GM12878 (cell line): Measurements from ENCODE around the gene BMF. TPM values are rescaled to one million over a fixed set of nuclear protein-coding genes. Genes with fewer than 3 reads are reported as not detected.

Experiments
- ATAC-seq: fragments of 200-7000 bp; cut with Tn5 transposase; 3 replicates; pipeline ENCODE4 v1.9.1; 2020; ENCODE audit warnings: mild to moderate bottlenecking, moderate library complexity
- BruUV-seq: library from RNA; stranded (reverse); fragments of 400-500 nt; replicated peaks from 2 replicates; lab custom pipeline; 2021; lab: Mats Ljungman, UMichigan
- CTCF ChIA-PET: fragments of 300-600 bp; sonication (Branson Sonifier 250); formaldehyde crosslinking; extraction: SDS; loops from one replicate; lab custom pipeline; 2021; ENCODE audit warnings: inconsistent platforms; lab: Yijun Ruan, JAX
- POLR2A ChIA-PET: fragments of 350-600 bp; formaldehyde crosslinking; extraction: SDS; loops from one replicate; lab custom pipeline; 2021; ENCODE audit warnings: inconsistent platforms; lab: Charles Lee
- RAD21 ChIA-PET: fragments of 300-600 bp; sonication (Branson Sonifier 250); formaldehyde crosslinking; loops from one replicate; lab custom pipeline; 2023; ENCODE audit warnings: antibody characterized with exemption; ENCODE audit not compliant: unreplicated experiment; lab: Charles Lee
- SMC1A ChIA-PET: fragments of 300-600 bp; sonication (Branson Sonifier 250); formaldehyde crosslinking; loops from one replicate; lab custom pipeline; 2023; ENCODE audit not compliant: unreplicated experiment, uncharacterized antibody; lab: Charles Lee
- DNase-seq: peaks from one replicate; pipeline ENCODE4 v3.0.0-alpha.2; 2011; ENCODE audit warnings: low read depth, low spot score
- FAIRE-seq: peaks from 3 replicates; lab custom pipeline; 2011; peaks lifted over from hg19 to GRCh38; lab: Jason Lieb, UNC
- H2AFZ ChIP-seq: 2 replicates; pipeline ENCODE4 v1.6.0; 2011; ENCODE audit warnings: low read depth, low read length, control low read depth; ENCODE audit not compliant: control insufficient read depth
- H3K27ac ChIP-seq: 2 replicates; pipeline ENCODE4 v1.5.1; 2011; ENCODE audit warnings: control low read depth; ENCODE audit not compliant: control insufficient read depth, insufficient read depth
- H3K27me3 ChIP-seq, 2 experiments: replicated peaks in 1 of 2; 2 replicates each; pipeline versions ENCODE4 v1.6.0 to v1.6.1; 2011; ENCODE audit warnings: low read length in 1 of 2; ENCODE audit not compliant: control insufficient read depth in 2 of 2, insufficient read depth in 2 of 2
- H3K36me3 ChIP-seq, 2 experiments: 2 replicates each; pipeline ENCODE4 v1.5.1; 2011; ENCODE audit warnings: low read length in 1 of 2; ENCODE audit not compliant: control insufficient read depth in 2 of 2, insufficient read depth in 2 of 2
- H3K4me1 ChIP-seq: 2 replicates; pipeline ENCODE4 v1.6.1; 2011; ENCODE audit warnings: mild to moderate bottlenecking, low read length, moderate library complexity, mixed read lengths; ENCODE audit not compliant: control insufficient read depth, insufficient read depth
- H3K4me2 ChIP-seq: 2 replicates; pipeline ENCODE4 v1.6.0; 2011; ENCODE audit warnings: control low read depth; ENCODE audit not compliant: control insufficient read depth, insufficient read depth
- H3K4me3 ChIP-seq: fragments of 200-600 bp; sonication (generic); 2 replicates; pipeline ENCODE4 v1.5.1; 2016
- H3K79me2 ChIP-seq: 2 replicates; pipeline ENCODE4 v1.6.0; 2011; ENCODE audit warnings: low read length; ENCODE audit not compliant: control insufficient read depth, insufficient read depth
- H3K9ac ChIP-seq: 2 replicates; pipeline ENCODE4 v1.8.0; 2011; ENCODE audit warnings: low read length, control low read depth, mixed read lengths; ENCODE audit not compliant: control insufficient read depth, insufficient read depth
- H3K9me3 ChIP-seq: replicated peaks from 3 replicates; pipeline ENCODE4 v1.5.1; 2011; ENCODE audit warnings: mild to moderate bottlenecking, low read length; ENCODE audit not compliant: control insufficient read depth, insufficient read depth
- H4K20me1 ChIP-seq: 2 replicates; pipeline ENCODE4 v1.6.0; 2011; ENCODE audit not compliant: control insufficient read depth, insufficient read depth
- BHLHE40 ChIP-seq, 2 experiments: fragments of 450-650 bp in 1 of 2; IDR thresholded peaks; 2 replicates each; pipeline ENCODE4 v1.6.1; 2011 to 2017; ENCODE audit warnings: low read depth in 2 of 2, borderline replicate concordance in 1 of 2, improper control_type of control experiment in 1 of 2, low read length in 1 of 2, mild to moderate bottlenecking in 1 of 2
- GATAD2B ChIP-seq: fragments of 450-650 bp; conservative IDR thresholded peaks from 2 replicates; pipeline ENCODE4 v1.6.1; 2017; ENCODE audit warnings: low read depth, mild to moderate bottlenecking, moderate library complexity
- LARP7 ChIP-seq: fragments of 450-650 bp; IDR thresholded peaks from 2 replicates; pipeline ENCODE4 v1.6.1; 2017; ENCODE audit warnings: mild to moderate bottlenecking
- MEF2B ChIP-seq: fragments of 450-650 bp; IDR thresholded peaks from 2 replicates; pipeline ENCODE4 v1.6.1; 2018; ENCODE audit warnings: mild to moderate bottlenecking, moderate library complexity; ENCODE audit not compliant: partially characterized antibody, poor library complexity, severe bottlenecking
- NBN ChIP-seq: fragments of 450-650 bp; IDR thresholded peaks from 2 replicates; pipeline ENCODE4 v1.6.1; 2016
- PAX5 ChIP-seq: IDR thresholded peaks from 2 replicates; pipeline ENCODE4 v1.6.1; 2011; ENCODE audit warnings: low read depth, low read length, borderline replicate concordance
- PKNOX1 ChIP-seq: fragments of 450-650 bp; IDR thresholded peaks from 2 replicates; pipeline ENCODE4 v1.6.1; 2016; ENCODE audit warnings: mild to moderate bottlenecking
- RAD21 ChIP-seq: IDR thresholded peaks from 2 replicates; pipeline ENCODE4 v1.6.1; 2011; ENCODE audit warnings: mild to moderate bottlenecking, low read depth, low read length, moderate library complexity; ENCODE audit not compliant: insufficient read depth
- SPI1 ChIP-seq: IDR thresholded peaks from 2 replicates; pipeline ENCODE4 v1.6.1; 2011; ENCODE audit warnings: low read depth, mild to moderate bottlenecking, low read length, moderate library complexity, borderline replicate concordance; ENCODE audit not compliant: insufficient read depth
- YY1 ChIP-seq: IDR thresholded peaks from 2 replicates; pipeline ENCODE4 v1.6.1; 2011; ENCODE audit warnings: low read depth, mild to moderate bottlenecking, low read length
- ZBTB11 ChIP-seq: fragments of 450-650 bp; formaldehyde crosslinking; IDR thresholded peaks from 2 replicates; pipeline ENCODE4 v1.5.0; 2022; ENCODE audit warnings: mild to moderate bottlenecking, missing genetic modification characterization
- ZNF207 ChIP-seq: fragments of 450-650 bp; IDR thresholded peaks from 2 replicates; pipeline ENCODE4 v1.6.1; 2014; ENCODE audit warnings: antibody characterized with exemption, mild to moderate bottlenecking, borderline replicate concordance
- ZNF687 ChIP-seq: fragments of 450-650 bp; IDR thresholded peaks from 2 replicates; pipeline ENCODE4 v1.6.1; 2017; ENCODE audit warnings: mild to moderate bottlenecking, moderate library complexity
- WGBS: methylation state at CpG from one replicate; pipeline ENCODE4 v1.1.6; 2016; ENCODE audit warnings: low lambda C conversion rate; ENCODE audit not compliant: insufficient replicate concordance, insufficient coverage; ENCODE audit errors: missing lambda C conversion rate; 5-methylcytosine and 5-hydroxymethylcytosine counted together
- in situ Hi-C: fragments of 300-500 bp; cut with MboI; formaldehyde crosslinking; loops from 9 replicates; pipeline ENCODE4 v1.14.3; 2018; ENCODE audit warnings: mixed read lengths
- intact Hi-C: fragments of 100-400 bp; cut with micrococcal nuclease; formaldehyde crosslinking; loops from one replicate; pipeline ENCODE4 v1.14.2; 2022; ENCODE audit not compliant: unreplicated experiment
- polyA plus RNA-seq, 11 experiments: library from polyadenylated mRNA; depleted of rRNA in 4 of 11; unstranded in 6 of 11; stranded (reverse) in 5 of 11; fragments of >200 nt; fragmentation: Nextera tagmentation in 4 of 11; fragmentation: Illumina TruSeq in 1 of 11; extraction: Ambion mirVana in 4 of 11; extraction: Trizol in 1 of 11; gene quantifications; 1 replicate in 1 of 11; 2 replicates in 10 of 11; pipeline versions ENCODE4 v1.2.1 to v1.2.3, GENCODE V29; 2011 to 2016; ENCODE audit warnings: inconsistent platforms in 2 of 11, missing spikeins in 2 of 11, low read depth in 1 of 11
- total RNA-seq, 4 experiments: library from RNA; depleted of rRNA in 3 of 4; stranded (reverse); fragments of >200 nt in 3 of 4; fragmentation: Illumina TruSeq in 1 of 4; extraction: Trizol in 1 of 4; gene quantifications; 2 replicates each; pipeline versions ENCODE4 v1.2.1 to v1.2.3, GENCODE V29; 2013 to 2021

Gene BMF
- total and polyA plus RNA-seq, 10 of the 15 experiments (the other 5 are each of a cell fraction or from before 2014, with no cell fraction given) = 0.82 to 34.9 (median 16.9) TPM

- ATAC-seq = peak; percentile 66
- Histone ChIP-seq H3K27ac (0 out of 2 replicates have a peak overlapping the region, but pooled peaks have one; percentile 28), H3K9ac (peak overlapping the region; percentile 62; the same call in 1 of the 2 replicates), H4K20me1 (no peaks in the 10 kb centered on the region), H3K4me2 (peak overlapping the region; percentile 52), H3K4me3 (peak overlapping the region; percentile 12; the same call in 1 of the 2 replicates), H3K27me3 (no peaks in the 10 kb centered on the region), H3K9me3 (no peaks in the 10 kb centered on the region), H3K4me1 (peaks cover 37% of the 10 kb centered on the region), H3K36me3 (no peaks in the 10 kb centered on the region), H2AFZ (peak overlapping the region; percentile 90), H3K79me2 (no peaks in the 10 kb centered on the region)
- SMC1A ChIA-PET = interaction anchor here (1.2 to 43.9 kb wide), 5 partner anchors 10 to 35 kb away, joined by 4 to 981 read pairs (median 10); partner anchors contain the start of gene BMF
- WGBS = 23% methylated on average over 12 of the region's 12 CpGs
- intact Hi-C loops = no loop called here
- POLR2A ChIA-PET = interaction anchor here (0.8 to 1.6 kb wide), 4 partner anchors 11 to 81 kb away, joined by 3 to 7 read pairs (median 4); no protein-coding TSS in a partner anchor
- DNase-seq = no peak
- CTCF ChIA-PET = interaction anchor here (0.6 to 4.3 kb wide), 7 partner anchors 13 to 37 kb away, joined by 3 to 19 read pairs (median 10); no protein-coding TSS in a partner anchor
- FAIRE-seq = no peak
- BruUV-seq = no TSS peak
- RAD21 ChIA-PET = interaction anchor here (0.7 to 3.4 kb wide), 10 partner anchors 11 to 35 kb away, joined by 3 to 20 read pairs (median 4); no protein-coding TSS in a partner anchor
- in situ Hi-C loops = no loop called here
- TF ChIP-seq LARP7 (no peak), ZNF207 (no peak), ZNF687 (peak; percentile 99), GATAD2B (0 out of 2 replicates have a peak, but pooled peaks have one; percentile 51), NBN (peak; percentile 49; the same call in 1 of the 2 replicates), RAD21 (no peak), SPI1 (peak; percentile 65), PKNOX1 (peak; percentile 57; the same call in 1 of the 2 replicates), ZBTB11 (CRISPR knock-in tag) (no peak), YY1 (no peak), BHLHE40 (IDR thresholded peaks at IDR 0.05; ENCODE audit: borderline replicate concordance in 1 of 2, low read depth in 2 of 2, low read length in 1 of 2) (peak; percentile 72 to 83), PAX5 (peak; percentile 57; the same call in 1 of the 2 replicates), MEF2B (peak; percentile 47)
These were observed 26.3 kb downstream of the BMF start for GRCh38 chr15:40082195-40082883.
